Neural cell (in vitro differentiated cells): ENCODE measurements around the gene PSMG4. TPM values are rescaled to one million over a fixed set of nuclear protein-coding genes. Genes with fewer than 3 reads are reported as not detected.

Experiments
- H2AFZ ChIP-seq: fragments of 200-600, 300-800 bp; sonication (generic), shearing (Covaris generic); 2 replicates; pipeline ENCODE4 v1.6.0; 2014; ENCODE audit warnings: low read depth, mild to moderate bottlenecking, antibody characterized with exemption, low read length, moderate library complexity
- H3F3A ChIP-seq: fragments of 200-600 bp; shearing (Covaris generic); 2 replicates; pipeline ENCODE4 v1.6.1; 2016; ENCODE audit warnings: mild to moderate bottlenecking, moderate library complexity, mixed read lengths, antibody characterized with exemption, low read length; ENCODE audit not compliant: insufficient read depth, poor library complexity, severe bottlenecking
- H3K27ac ChIP-seq: fragments of 200-600, 300-800 bp; sonication (generic), shearing (Covaris generic); 2 replicates; pipeline ENCODE4 v1.5.1; 2014; ENCODE audit warnings: mild to moderate bottlenecking, low read length, moderate library complexity
- H3K27me3 ChIP-seq: fragments of 300-800, 200-600 bp; sonication (generic), shearing (Covaris generic); 2 replicates; pipeline ENCODE4 v1.6.0; 2014; ENCODE audit warnings: mild to moderate bottlenecking, low read depth, low read length, moderate library complexity; ENCODE audit not compliant: insufficient read depth
- H3K36me3 ChIP-seq: fragments of 300-800, 200-600 bp; sonication (generic), shearing (Covaris generic); 2 replicates; pipeline ENCODE4 v1.5.1; 2014; ENCODE audit warnings: mild to moderate bottlenecking, antibody characterized with exemption, low read length, moderate library complexity; ENCODE audit not compliant: insufficient read depth
- H3K4me2 ChIP-seq: fragments of 300-800, 200-600 bp; sonication (generic), shearing (Covaris generic); 2 replicates; pipeline ENCODE4 v1.6.0; 2014; ENCODE audit warnings: mild to moderate bottlenecking, low read length
- H3K4me3 ChIP-seq: fragments of 300-800, 200-600 bp; sonication (generic), shearing (Covaris generic); 2 replicates; pipeline ENCODE4 v1.5.1; 2014; ENCODE audit warnings: mild to moderate bottlenecking, low read length, moderate library complexity
- H3K79me2 ChIP-seq: fragments of 200-600 bp; shearing (Covaris generic); replicated peaks from 2 replicates; pipeline ENCODE4 v1.6.0; 2014; ENCODE audit warnings: mild to moderate bottlenecking, low read length, moderate library complexity; ENCODE audit not compliant: insufficient read depth
- H3K9ac ChIP-seq: fragments of 300-800, 200-600 bp; sonication (generic), shearing (Covaris generic); 2 replicates; pipeline ENCODE4 v1.6.1; 2016; ENCODE audit warnings: mild to moderate bottlenecking, low read length, mixed read lengths
- H3K9me2 ChIP-seq: fragments of 200-600 bp; shearing (Covaris generic); 2 replicates; pipeline ENCODE4 v1.6.1; 2016; ENCODE audit warnings: mild to moderate bottlenecking, low read length, mixed read lengths; ENCODE audit not compliant: insufficient read depth
- H3K9me3 ChIP-seq: fragments of 200-600, 300-800 bp; sonication (generic), shearing (Covaris generic); 2 replicates; pipeline ENCODE4 v1.6.1; 2016; ENCODE audit warnings: mild to moderate bottlenecking, mixed run types, low read length, moderate library complexity, mixed read lengths
- H4K20me1 ChIP-seq: fragments of 200-600 bp; shearing (Covaris generic); 2 replicates; pipeline ENCODE4 v1.6.1; 2016; ENCODE audit warnings: mild to moderate bottlenecking, mixed run types; ENCODE audit not compliant: insufficient read depth
- EP300 ChIP-seq: fragments of 450-650 bp; conservative IDR thresholded peaks from 2 replicates; pipeline ENCODE4 v1.6.1; 2014; ENCODE audit warnings: antibody characterized with exemption, mild to moderate bottlenecking, moderate library complexity; ENCODE audit not compliant: poor library complexity, severe bottlenecking
- EZH2 ChIP-seq: fragments of 200-600, 300-800 bp; shearing (Covaris generic), sonication (generic); IDR thresholded peaks from 2 replicates; pipeline ENCODE4 v1.6.1; 2014; ENCODE audit warnings: antibody characterized with exemption, low read length, borderline replicate concordance, mild to moderate bottlenecking; ENCODE audit not compliant: insufficient read depth, poor library complexity, severe bottlenecking
- MXI1 ChIP-seq: fragments of 450-650 bp; conservative IDR thresholded peaks from 2 replicates; pipeline ENCODE4 v1.6.1; 2014; ENCODE audit warnings: antibody characterized with exemption, mild to moderate bottlenecking; ENCODE audit not compliant: poor library complexity, severe bottlenecking
- POLR2AphosphoS5 ChIP-seq: IDR thresholded peaks from 2 replicates; pipeline ENCODE4 v1.6.1; 2012
- RAD21 ChIP-seq: fragments of 450-650 bp; conservative IDR thresholded peaks from 2 replicates; pipeline ENCODE4 v1.6.1; 2014; ENCODE audit warnings: antibody characterized with exemption, mild to moderate bottlenecking, moderate library complexity
- SMC3 ChIP-seq: fragments of 450-650 bp; conservative IDR thresholded peaks from 2 replicates; pipeline ENCODE4 v1.6.1; 2014; ENCODE audit warnings: antibody characterized with exemption, mild to moderate bottlenecking, moderate library complexity; ENCODE audit not compliant: poor library complexity
- TAF1 ChIP-seq: IDR thresholded peaks from 2 replicates; pipeline ENCODE4 v1.6.1; 2012; ENCODE audit warnings: low read depth
- polyA plus RNA-seq: library from polyadenylated mRNA; depleted of rRNA; stranded (reverse); fragments of >200 nt; gene quantifications from 2 replicates; pipeline ENCODE4 v1.2.3, GENCODE V29; 2014
- TF ChIP-seq, protein P1 (sequence below): IDR thresholded peaks from 2 replicates; pipeline ENCODE4 v1.6.1; 2012; ENCODE audit warnings: borderline replicate concordance
- TF ChIP-seq, protein P2 (sequence below): fragments of 450-650 bp; IDR thresholded peaks from 2 replicates; pipeline ENCODE4 v1.5.1; 2014; ENCODE audit warnings: antibody characterized with exemption, mild to moderate bottlenecking, moderate library complexity; ENCODE audit not compliant: poor library complexity, severe bottlenecking

The PSMG4 gene
- polyA plus RNA-seq, 1 donor from 2014 or later: 52.0 TPM

- H3K79me2 ChIP-seq: no peaks in the 10 kb centered on the region
- no peak overlapping the region for H3K4me3 ChIP-seq
- H3K4me2 ChIP-seq: no peak overlapping the region
- H4K20me1 ChIP-seq: no peaks in the 10 kb centered on the region
- H2AFZ ChIP-seq: no peak overlapping the region
- no peaks in the 10 kb centered on the region for H3K9me3 ChIP-seq
- H3K9ac ChIP-seq: no peak overlapping the region
- H3F3A ChIP-seq: peaks cover 3% of the 10 kb centered on the region
- no peaks in the 10 kb centered on the region for H3K27me3 ChIP-seq
- H3K27ac ChIP-seq: no peak overlapping the region
- TF ChIP-seq RAD21 (no peak), TAF1 (no peak), EZH2 (no peak), POLR2AphosphoS5 (no peak), SMC3 (no peak), MXI1 (no peak), EP300 (no peak)
- TF ChIP-seq, protein P1, sequence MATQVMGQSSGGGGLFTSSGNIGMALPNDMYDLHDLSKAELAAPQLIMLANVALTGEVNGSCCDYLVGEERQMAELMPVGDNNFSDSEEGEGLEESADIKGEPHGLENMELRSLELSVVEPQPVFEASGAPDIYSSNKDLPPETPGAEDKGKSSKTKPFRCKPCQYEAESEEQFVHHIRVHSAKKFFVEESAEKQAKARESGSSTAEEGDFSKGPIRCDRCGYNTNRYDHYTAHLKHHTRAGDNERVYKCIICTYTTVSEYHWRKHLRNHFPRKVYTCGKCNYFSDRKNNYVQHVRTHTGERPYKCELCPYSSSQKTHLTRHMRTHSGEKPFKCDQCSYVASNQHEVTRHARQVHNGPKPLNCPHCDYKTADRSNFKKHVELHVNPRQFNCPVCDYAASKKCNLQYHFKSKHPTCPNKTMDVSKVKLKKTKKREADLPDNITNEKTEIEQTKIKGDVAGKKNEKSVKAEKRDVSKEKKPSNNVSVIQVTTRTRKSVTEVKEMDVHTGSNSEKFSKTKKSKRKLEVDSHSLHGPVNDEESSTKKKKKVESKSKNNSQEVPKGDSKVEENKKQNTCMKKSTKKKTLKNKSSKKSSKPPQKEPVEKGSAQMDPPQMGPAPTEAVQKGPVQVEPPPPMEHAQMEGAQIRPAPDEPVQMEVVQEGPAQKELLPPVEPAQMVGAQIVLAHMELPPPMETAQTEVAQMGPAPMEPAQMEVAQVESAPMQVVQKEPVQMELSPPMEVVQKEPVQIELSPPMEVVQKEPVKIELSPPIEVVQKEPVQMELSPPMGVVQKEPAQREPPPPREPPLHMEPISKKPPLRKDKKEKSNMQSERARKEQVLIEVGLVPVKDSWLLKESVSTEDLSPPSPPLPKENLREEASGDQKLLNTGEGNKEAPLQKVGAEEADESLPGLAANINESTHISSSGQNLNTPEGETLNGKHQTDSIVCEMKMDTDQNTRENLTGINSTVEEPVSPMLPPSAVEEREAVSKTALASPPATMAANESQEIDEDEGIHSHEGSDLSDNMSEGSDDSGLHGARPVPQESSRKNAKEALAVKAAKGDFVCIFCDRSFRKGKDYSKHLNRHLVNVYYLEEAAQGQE: no peak
- TF ChIP-seq, protein P2, sequence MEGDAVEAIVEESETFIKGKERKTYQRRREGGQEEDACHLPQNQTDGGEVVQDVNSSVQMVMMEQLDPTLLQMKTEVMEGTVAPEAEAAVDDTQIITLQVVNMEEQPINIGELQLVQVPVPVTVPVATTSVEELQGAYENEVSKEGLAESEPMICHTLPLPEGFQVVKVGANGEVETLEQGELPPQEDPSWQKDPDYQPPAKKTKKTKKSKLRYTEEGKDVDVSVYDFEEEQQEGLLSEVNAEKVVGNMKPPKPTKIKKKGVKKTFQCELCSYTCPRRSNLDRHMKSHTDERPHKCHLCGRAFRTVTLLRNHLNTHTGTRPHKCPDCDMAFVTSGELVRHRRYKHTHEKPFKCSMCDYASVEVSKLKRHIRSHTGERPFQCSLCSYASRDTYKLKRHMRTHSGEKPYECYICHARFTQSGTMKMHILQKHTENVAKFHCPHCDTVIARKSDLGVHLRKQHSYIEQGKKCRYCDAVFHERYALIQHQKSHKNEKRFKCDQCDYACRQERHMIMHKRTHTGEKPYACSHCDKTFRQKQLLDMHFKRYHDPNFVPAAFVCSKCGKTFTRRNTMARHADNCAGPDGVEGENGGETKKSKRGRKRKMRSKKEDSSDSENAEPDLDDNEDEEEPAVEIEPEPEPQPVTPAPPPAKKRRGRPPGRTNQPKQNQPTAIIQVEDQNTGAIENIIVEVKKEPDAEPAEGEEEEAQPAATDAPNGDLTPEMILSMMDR: no peak
- no peaks in the 10 kb centered on the region for H3K9me2 ChIP-seq
- no peaks in the 10 kb centered on the region for H3K36me3 ChIP-seq
These were observed 22.2 kb downstream of the PSMG4 start for GRCh38 chr6:3280866-3281465.

GRCh38 chr6:3281631-3282475, 23.1 kb downstream of the PSMG4 start:
- Histone ChIP-seq H3K9ac (peak overlapping the region; percentile 6), H3K4me2 (no peak overlapping the region), H3K27ac (no peak overlapping the region)

More at GRCh38 chr6:3281631-3282475, 23.1 kb downstream of the PSMG4 start:
- Histone ChIP-seq H3K36me3 (peaks cover 5% of the 10 kb centered on the region), H3K9me3 (no peaks in the 10 kb centered on the region), H3F3A (peaks cover 3% of the 10 kb centered on the region), H2AFZ (no peak overlapping the region), H3K9me2 (no peaks in the 10 kb centered on the region), H4K20me1 (no peaks in the 10 kb centered on the region), H3K27me3 (no peaks in the 10 kb centered on the region), H3K79me2 (no peaks in the 10 kb centered on the region), H3K4me3 (no peak overlapping the region)
- TF ChIP-seq SMC3 (no peak), MXI1 (no peak), EP300 (no peak)
